Subcutaneous adipose tissue (tissue), 4 donors: ENCODE results near the gene USP13. TPM values are rescaled to one million over a fixed set of nuclear protein-coding genes. Genes with fewer than 3 reads are reported as not detected.

Source experiments
- CTCF ChIP-seq: fragments of 450-650 bp; IDR thresholded peaks from one replicate; pipeline ENCODE4 v1.5.1; 2016; ENCODE audit warnings: low read depth, mild to moderate bottlenecking, control low read depth, antibody characterized with exemption, moderate library complexity
- total RNA-seq, 4 donors: library from RNA; depleted of rRNA; stranded (reverse); fragments of >200 nt; gene quantifications; one replicate each; pipeline ENCODE4 v1.1.0, GENCODE V29; 2016

Gene USP13
- total RNA-seq, 4 donors from 2014 or later: 9.9 to 59.0 (median 15.5) TPM

- TF ChIP-seq CTCF: no peak
These were observed 122.7 kb downstream of the USP13 start for GRCh38 chr3:179775416-179776122.

GRCh38 chr3:179788996-179789395 lies 136.2 kb downstream of the USP13 start:
- no peak for TF ChIP-seq CTCF

GRCh38 chr3:179791793-179792192 lies 139.0 kb downstream of the USP13 start:
- TF ChIP-seq CTCF: no peak

GRCh38 chr3:179794355-179794754 lies 141.5 kb downstream of the USP13 start:
- TF ChIP-seq CTCF: no peak

- no peak for TF ChIP-seq CTCF
These were observed 143.6 kb downstream of the USP13 start for GRCh38 chr3:179796421-179796820.

- TF ChIP-seq CTCF: no peak
These were observed 144.4 kb downstream of the USP13 start for GRCh38 chr3:179797192-179797591.

GRCh38 chr3:179801263-179801662 lies 148.4 kb downstream of the USP13 start:
- TF ChIP-seq CTCF: no peak
